Adrenal gland (tissue), 12 donors: Measurements from ENCODE around the gene ASCC1. TPM values are rescaled to one million over a fixed set of nuclear protein-coding genes. Genes with fewer than 3 reads are reported as not detected.

ENCODE experiments used
- DNase-seq, 7 donors: peaks; one replicate each; pipeline ENCODE4 v3.0.0-alpha.2; 2019 to 2020
- H3K27ac ChIP-seq, 5 donors: fragments of 200-600 bp; sonication (generic) in 4 of 5; 1 replicate in 3 of 5; 2 replicates in 2 of 5; pipeline versions ENCODE4 v1.5.1 to v1.8.0; 2016 to 2020; ENCODE audit warnings: mild to moderate bottlenecking in 1 of 5
- H3K27me3 ChIP-seq: fragments of 200-600 bp; 2 replicates; pipeline ENCODE4 v1.8.0; 2021
- H3K36me3 ChIP-seq, 2 donors: fragments of 200-600 bp; replicated peaks in 1 of 2; 1 replicate in 1 of 2; 2 replicates in 1 of 2; pipeline versions ENCODE4 v1.5.1 to v1.8.0; 2018 to 2022
- H3K4me1 ChIP-seq, 2 donors: fragments of 200-600 bp; replicated peaks in 1 of 2; 1 replicate in 1 of 2; 2 replicates in 1 of 2; pipeline versions ENCODE4 v1.5.1 to v1.8.0; 2018 to 2021
- H3K4me3 ChIP-seq, 4 donors: fragments of 200-600 bp; sonication (generic) in 3 of 4; one replicate each; pipeline ENCODE4 v1.5.1; 2016 to 2018
- H3K9me3 ChIP-seq, 3 donors: fragments of 200-600 bp; sonication (generic) in 1 of 3; replicated peaks in 1 of 3; 1 replicate in 2 of 3; 2 replicates in 1 of 3; pipeline versions ENCODE4 v1.5.1 to v1.8.0; 2016 to 2021
- POLR2A ChIP-seq, 2 donors: fragments of 450-650 bp; IDR thresholded peaks; one replicate each; pipeline ENCODE4 v1.6.1; 2017; ENCODE audit warnings: antibody characterized with exemption in 2 of 2, mild to moderate bottlenecking in 2 of 2, moderate library complexity in 1 of 2
- WGBS, 4 donors: extraction: QIAGEN DNeasy Blood & Tissue Kit in 2 of 4; methylation state at CpG; one replicate each; pipeline versions ENCODE4 v1.1.5 to v1.1.7; 2013 to 2017; 5-methylcytosine and 5-hydroxymethylcytosine counted together
- intact Hi-C, 2 donors: fragments of 100-400 bp; cut with DNase I; formaldehyde crosslinking; loops; one replicate each; pipeline versions ENCODE4 v1.14.1 to v1.15.0; 2022 to 2023
- polyA plus RNA-seq, 3 donors: library from polyadenylated mRNA; stranded (reverse); fragments of 200-250 nt in 2 of 3; fragments of 350-450 nt in 1 of 3; fragmentation: Illumina TruSeq in 1 of 3; extraction: RNeasy Lipid Tissue Mini Kit (QIAGEN cat#74804) in 1 of 3; gene quantifications; one replicate each; pipeline ENCODE4 v1.2.3, GENCODE V29; 2013 to 2014
- total RNA-seq, 9 donors: library from RNA; depleted of rRNA in 4 of 9; stranded (reverse); fragments of >200 nt in 4 of 9; fragments of 120-200 nt in 1 of 9; fragmentation: NEBNext Ultra II Directional in 1 of 9; extraction: Animal tissue kit (Norgen Biotek cat#: 25700) in 1 of 9; gene quantifications; one replicate each; pipeline versions ENCODE4 v1.1.0 to v1.2.4, GENCODE V29; 2013 to 2023
- TF ChIP-seq, protein P1 (sequence below), 6 experiments: fragments of 450-650 bp in 4 of 6; fragments of 200-600 bp in 2 of 6; sonication (generic) in 1 of 6; IDR thresholded peaks; 1 replicate in 5 of 6; 2 replicates in 1 of 6; pipeline versions ENCODE4 v1.5.1 to v1.8.0; 2016 to 2021; ENCODE audit warnings: antibody characterized with exemption in 6 of 6, mild to moderate bottlenecking in 2 of 6, moderate library complexity in 1 of 6
- donor health status: healthy with polysubstance abuse.
- donor health status: Bipolar disorder and iron deficiency.
- donor health status: DM: yes; HTN: yes; CAD: no.
- donor health status: DM: no; HTN: no; CAD: no.
- donor health status: DM: no; HTN: no; CAD: no.
- donor health status: DM: yes; HTN: yes; CAD: no.

ASCC1 gene
- total and polyA plus RNA-seq, 12 donors = 9.7 to 101 (median 36.7) TPM

DNA sequence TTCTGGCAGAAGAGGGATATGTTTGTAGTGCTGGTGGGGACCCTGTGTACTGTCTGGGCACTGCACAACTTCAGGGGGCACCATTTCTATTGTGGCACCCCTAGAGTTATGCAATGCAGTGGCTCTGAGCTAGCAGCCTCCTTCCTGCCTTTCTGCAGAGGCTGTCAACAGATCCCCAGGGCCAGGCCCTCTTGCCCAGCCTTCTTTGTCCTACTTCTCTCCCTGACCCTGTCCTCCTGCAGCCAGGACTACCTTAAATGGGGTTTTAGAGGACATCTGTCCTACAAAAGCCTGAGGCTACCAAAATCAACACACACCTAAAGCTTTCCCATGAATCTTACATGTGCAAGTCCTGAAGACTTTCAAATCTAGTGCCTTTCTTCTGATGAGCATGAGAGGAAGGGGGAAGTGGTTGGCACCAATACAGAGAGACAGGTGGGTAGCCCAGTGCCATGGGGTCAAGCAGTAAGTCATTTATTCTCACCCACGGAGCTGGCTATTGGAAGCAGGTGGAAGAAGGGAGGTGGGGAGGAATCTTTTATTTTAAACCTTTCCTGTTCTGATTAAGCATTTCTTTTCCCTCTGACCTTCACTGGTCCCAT lies 130.1 kb downstream of the ASCC1 start:
- TF ChIP-seq, protein P1, sequence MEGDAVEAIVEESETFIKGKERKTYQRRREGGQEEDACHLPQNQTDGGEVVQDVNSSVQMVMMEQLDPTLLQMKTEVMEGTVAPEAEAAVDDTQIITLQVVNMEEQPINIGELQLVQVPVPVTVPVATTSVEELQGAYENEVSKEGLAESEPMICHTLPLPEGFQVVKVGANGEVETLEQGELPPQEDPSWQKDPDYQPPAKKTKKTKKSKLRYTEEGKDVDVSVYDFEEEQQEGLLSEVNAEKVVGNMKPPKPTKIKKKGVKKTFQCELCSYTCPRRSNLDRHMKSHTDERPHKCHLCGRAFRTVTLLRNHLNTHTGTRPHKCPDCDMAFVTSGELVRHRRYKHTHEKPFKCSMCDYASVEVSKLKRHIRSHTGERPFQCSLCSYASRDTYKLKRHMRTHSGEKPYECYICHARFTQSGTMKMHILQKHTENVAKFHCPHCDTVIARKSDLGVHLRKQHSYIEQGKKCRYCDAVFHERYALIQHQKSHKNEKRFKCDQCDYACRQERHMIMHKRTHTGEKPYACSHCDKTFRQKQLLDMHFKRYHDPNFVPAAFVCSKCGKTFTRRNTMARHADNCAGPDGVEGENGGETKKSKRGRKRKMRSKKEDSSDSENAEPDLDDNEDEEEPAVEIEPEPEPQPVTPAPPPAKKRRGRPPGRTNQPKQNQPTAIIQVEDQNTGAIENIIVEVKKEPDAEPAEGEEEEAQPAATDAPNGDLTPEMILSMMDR (IDR thresholded peaks at IDR 0.05) = no peak
- TF ChIP-seq POLR2A (IDR thresholded peaks at IDR 0.05) = no peak
- intact Hi-C loops = no loop called here
- H3K27me3 ChIP-seq = no peaks in the 10 kb centered on the region
- H3K4me3 ChIP-seq = no peak overlapping the region
- H3K36me3 ChIP-seq = no peaks in the 10 kb centered on the region
- WGBS, 4 donors = 20 to 45% (median 33%) methylated on average over 1 of the region's 1 CpG
- peak overlapping the region in 4 of 5 donors; percentile 44 to 85 (median 77) for H3K27ac ChIP-seq
- DNase-seq = peak in 1 of 7 donors; percentile 14
- H3K4me1 ChIP-seq = peaks cover 26 to 37% of the 10 kb centered on the region in 2 donors
- no peaks in the 10 kb centered on the region for H3K9me3 ChIP-seq

DNA sequence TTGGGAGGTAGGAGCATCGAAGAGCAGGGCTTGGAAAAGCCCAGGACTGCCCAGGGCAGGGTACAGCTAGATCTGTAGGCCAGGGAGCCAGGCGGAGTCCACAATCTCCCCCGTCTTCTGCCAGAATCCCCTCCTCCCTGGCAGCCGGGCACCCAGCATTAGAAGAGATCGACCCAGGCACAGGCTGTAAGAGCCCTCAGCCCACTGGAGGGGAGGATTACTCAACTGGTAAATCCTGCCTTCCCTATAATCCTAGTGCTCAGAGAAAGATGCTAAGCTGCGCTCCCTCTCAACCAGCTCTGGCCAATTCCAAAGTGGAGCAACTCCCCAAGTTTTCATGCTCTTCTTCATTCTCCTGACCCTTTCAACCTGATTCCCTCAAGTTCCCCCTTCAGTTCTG lies 130.9 kb downstream of the ASCC1 start:
- no peak overlapping the region for H3K27ac ChIP-seq
- TF ChIP-seq, protein P1 (IDR thresholded peaks at IDR 0.05) = no peak
- no peak for TF ChIP-seq POLR2A (IDR thresholded peaks at IDR 0.05)
- H3K4me1 ChIP-seq = peaks cover 26 to 37% of the 10 kb centered on the region in 2 donors
- no peaks in the 10 kb centered on the region for H3K27me3 ChIP-seq
- H3K36me3 ChIP-seq = no peaks in the 10 kb centered on the region
- no peak for DNase-seq
- 95 to 98% (median 97%) methylated on average over 6 of the region's 6 CpGs for WGBS, 4 donors
- H3K9me3 ChIP-seq = no peaks in the 10 kb centered on the region
- H3K4me3 ChIP-seq = no peak overlapping the region
- intact Hi-C loops = no loop called here

DNA sequence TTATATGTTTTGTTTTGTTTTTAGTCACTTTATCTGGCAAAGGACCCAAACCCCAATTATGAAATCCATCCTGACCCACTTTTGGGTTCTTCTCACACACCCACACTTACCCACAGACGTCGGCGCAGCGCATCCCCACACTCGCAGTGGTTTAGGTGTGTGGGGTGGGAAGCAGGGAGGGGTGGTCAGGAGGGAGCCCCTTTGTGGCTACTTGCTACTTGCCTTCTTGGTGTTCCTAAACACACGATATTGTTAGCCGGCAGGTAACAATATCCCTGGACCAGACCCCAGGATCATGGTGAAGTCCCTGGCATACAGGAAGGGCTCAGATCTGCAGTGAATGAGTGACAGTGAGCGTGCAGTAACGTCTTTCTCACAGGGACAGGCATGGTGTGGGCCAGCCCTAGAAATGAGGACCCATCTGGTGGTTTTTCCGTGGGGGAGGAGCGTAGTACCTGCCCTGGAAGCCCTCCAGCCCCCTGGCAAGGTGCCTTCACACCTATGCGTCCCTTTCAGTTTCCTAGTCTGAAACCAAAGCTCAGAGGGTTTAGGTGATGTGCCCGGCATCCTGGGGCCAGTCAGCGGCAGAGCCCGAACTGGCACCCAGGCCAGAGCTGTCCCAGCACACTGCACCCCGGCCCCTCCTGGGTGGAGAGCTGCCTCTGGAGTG lies 132.2 kb downstream of the ASCC1 start:
- TF ChIP-seq, protein P1 (IDR thresholded peaks at IDR 0.05) = no peak
- TF ChIP-seq POLR2A (IDR thresholded peaks at IDR 0.05) = no peak
- intact Hi-C loops = no loop called here
- no peak overlapping the region for H3K4me3 ChIP-seq
- no peak overlapping the region for H3K27ac ChIP-seq
- DNase-seq = peak in 1 of 7 donors; percentile 12
- H3K9me3 ChIP-seq = no peaks in the 10 kb centered on the region
- no peaks in the 10 kb centered on the region for H3K36me3 ChIP-seq
- peaks cover 26 to 39% of the 10 kb centered on the region in 2 donors for H3K4me1 ChIP-seq
- no peaks in the 10 kb centered on the region for H3K27me3 ChIP-seq
- 89 to 93% (median 92%) methylated on average over 13 to 16 of the region's 16 CpGs for WGBS, 4 donors

DNA sequence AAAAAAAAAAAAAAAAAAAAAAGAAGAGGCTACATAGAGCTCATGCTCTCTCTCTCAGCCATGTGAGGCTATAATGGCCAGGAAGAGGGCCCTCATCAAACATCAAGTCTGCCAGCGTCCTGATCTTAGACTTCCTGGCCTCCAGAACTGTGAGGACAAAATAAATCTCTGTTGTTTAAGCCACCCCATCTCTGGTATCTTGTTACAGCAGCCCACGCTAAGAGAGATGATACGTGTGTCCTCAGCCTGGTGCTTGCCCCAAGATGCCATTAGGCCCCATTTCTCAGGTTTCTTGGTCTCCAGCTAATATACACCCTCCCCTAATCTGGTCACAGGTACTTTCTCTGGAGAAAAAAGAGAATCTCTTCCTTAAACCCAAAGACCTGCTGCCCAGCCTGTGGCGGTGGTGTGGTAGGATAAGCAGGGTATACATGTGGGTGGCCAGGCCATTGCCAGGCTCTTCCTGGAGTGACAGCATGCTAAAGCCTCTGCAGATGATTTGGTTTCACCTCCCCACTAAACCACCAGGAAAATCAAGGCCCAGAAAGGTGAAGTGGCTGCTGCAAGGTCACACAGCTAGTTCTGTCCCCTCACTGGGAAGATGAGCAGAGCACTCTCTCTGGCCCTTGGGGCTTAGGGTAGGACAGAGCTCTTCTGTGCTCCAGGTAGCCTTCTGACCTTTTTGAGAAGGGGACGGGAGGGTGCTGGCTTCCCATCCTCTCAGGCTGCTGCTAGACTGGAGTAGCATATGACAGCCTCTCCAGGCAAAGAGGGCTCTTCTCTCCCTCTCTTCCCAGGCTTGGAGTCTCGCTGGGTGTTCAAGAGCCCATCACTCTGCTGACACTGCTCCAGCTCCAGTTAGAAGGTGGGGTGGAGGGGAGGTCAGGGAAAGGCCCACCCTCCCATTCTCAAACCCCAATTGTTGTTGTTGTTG lies 133.0 kb downstream of the ASCC1 start:
- no peaks in the 10 kb centered on the region for H3K36me3 ChIP-seq
- intact Hi-C loops = no loop called here
- TF ChIP-seq, protein P1 (IDR thresholded peaks at IDR 0.05) = no peak
- TF ChIP-seq POLR2A (IDR thresholded peaks at IDR 0.05) = no peak
- no peaks in the 10 kb centered on the region for H3K9me3 ChIP-seq
- H3K4me3 ChIP-seq = no peak overlapping the region
- WGBS, 4 donors = 92 to 98% (median 93%) methylated on average over 6 of the region's 6 CpGs
- H3K27ac ChIP-seq = no peak overlapping the region
- H3K4me1 ChIP-seq = peaks cover 20 to 31% of the 10 kb centered on the region in 2 donors
- DNase-seq = peak in 1 of 7 donors; percentile 5
- H3K27me3 ChIP-seq = no peaks in the 10 kb centered on the region
